Fibroblast of upper back skin (primary cell): ENCODE measurements around the gene LRRC28.

ENCODE experiments used
- DNase-seq: peaks from one replicate; pipeline ENCODE4 v3.0.0-alpha.2; 2013

LRRC28 gene

GRCh38 chr15:99424131-99424571 is 172.9 kb downstream of the LRRC28 start:
- no peak for DNase-seq

DNA sequence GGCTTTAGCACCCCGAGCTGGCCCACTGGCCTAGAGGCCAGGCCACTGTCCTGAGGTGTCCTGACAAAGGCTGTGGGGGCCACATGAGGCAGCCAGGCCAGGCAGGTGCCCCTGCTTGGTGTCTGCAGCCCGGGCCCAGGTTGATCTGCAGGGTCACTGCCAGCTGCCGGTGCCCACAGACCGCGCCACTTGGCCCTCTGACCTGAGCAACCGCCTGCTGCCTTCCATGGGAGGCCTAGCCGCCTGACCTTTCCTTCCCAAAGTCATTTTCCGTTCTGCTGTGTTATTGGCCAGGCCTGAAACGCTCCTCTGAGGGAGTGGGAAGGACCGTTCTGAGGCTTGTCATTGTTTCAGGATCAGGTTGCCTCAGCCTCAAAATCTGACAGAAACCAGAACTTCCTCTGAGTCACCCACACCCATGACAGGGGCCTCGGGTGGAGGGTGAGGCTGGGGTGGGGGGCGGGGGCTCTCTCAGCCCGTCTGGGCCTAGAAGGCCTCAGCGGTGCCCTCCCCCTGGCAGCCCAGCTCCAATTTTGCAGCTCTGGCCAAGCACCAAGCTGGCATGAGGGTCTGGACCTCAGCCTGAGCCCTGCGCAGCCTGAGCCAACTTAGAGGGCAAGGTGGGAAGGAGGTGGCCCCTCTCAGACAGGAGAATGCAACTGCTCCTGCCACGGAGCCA is 173.8 kb downstream of the LRRC28 start:
- peak; percentile 83 for DNase-seq

- DNase-seq, result peak; percentile 14
These were observed 174.5 kb downstream of the LRRC28 start for GRCh38 chr15:99425657-99426301.

GRCh38 chr15:99426431-99427105 is 175.3 kb downstream of the LRRC28 start:
- DNase-seq, result no peak

DNA sequence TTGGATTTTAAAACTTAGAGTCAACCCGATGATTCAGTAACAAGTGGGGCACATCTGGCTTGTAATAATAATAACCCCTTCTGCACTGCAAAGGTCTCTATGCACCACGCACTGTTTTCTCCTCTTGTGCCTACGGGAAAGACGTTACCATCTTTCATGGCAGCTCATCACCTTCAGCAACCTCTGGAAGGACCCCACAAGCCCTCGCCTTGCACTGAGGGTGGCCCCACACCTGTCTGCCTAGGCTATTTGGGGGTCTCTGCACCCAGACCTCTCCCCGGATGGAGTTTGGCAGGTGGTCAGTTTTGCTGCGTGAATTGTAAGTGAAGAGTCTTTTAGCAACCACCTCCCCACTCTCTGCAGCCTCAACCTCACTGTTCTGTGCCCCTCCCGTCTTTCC is 175.9 kb downstream of the LRRC28 start:
- no peak for DNase-seq

DNA sequence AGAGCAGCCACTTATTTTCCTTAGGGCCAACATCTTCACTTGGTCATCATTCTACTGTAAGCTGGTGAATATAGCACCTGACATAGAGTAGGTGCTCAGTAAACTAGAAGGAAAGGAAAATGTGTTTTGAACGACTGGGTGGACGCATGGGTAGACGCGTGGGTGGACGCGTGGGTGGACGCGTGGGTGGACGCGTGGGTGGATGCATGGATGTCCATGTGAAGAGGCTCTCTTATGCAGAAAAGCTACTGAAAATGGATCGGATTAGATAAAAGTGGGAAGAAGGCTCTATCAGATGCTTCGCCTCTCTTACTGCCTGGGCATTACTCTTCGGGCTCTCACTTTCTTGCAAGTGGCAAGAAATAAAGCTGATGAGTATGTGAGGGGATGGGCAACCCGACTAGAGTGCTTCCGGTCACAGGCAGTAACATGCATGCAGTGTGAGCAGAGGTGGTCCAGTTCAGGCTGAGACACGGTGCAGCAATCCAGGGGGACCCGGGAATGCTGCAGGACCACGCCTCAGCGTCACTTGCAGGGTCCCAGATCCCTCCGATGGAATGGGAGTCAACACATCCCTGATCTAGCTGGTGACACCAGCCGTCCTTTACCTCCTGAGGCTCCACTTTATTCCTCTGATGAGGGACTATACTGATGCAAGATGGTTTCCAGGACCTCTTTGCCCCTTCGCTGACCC is 176.5 kb downstream of the LRRC28 start:
- DNase-seq, result no peak

GRCh38 chr15:99429681-99430081 is 178.4 kb downstream of the LRRC28 start:
- no peak for DNase-seq

GRCh38 chr15:99430881-99431401 is 179.7 kb downstream of the LRRC28 start:
- no peak for DNase-seq

GRCh38 chr15:99431661-99432091 is 180.4 kb downstream of the LRRC28 start:
- no peak for DNase-seq

GRCh38 chr15:99432271-99433025 is 181.2 kb downstream of the LRRC28 start:
- DNase-seq, result no peak

DNA sequence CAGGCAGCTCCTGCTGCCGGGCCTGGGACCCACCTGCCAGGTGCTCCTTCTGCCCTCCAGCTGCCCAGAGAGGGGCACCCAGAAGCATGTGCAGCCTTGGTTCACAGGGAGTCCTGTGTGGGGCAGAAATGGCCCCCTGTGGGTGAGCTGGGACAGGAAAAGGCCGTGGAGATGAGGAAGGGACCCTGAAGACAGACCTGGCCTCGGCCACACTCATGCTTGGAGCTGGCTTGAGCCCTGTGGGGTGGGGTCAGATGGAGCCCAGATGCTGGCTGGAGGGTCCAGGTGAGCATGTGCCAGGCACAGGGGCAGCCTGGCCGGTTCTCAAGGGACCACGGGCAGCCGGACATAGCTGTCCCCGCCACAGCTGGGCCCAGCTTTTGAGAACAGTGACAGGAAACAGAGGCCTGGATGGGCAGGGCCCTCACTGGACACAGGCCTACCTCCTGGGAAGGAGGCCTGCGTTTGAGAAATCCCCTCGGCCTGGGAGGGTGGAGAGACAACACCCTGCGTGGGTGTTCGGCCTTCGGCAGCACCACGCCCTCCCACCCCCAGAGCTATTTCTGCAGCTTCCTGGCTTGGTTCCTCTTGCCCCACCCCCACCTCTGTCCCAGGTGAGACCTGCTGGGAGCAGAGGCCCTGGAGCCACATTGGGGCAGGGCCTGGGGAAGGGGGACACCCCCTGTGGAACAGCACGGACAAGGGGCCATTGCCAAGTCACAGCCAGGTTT is 181.9 kb downstream of the LRRC28 start:
- no peak for DNase-seq

DNA sequence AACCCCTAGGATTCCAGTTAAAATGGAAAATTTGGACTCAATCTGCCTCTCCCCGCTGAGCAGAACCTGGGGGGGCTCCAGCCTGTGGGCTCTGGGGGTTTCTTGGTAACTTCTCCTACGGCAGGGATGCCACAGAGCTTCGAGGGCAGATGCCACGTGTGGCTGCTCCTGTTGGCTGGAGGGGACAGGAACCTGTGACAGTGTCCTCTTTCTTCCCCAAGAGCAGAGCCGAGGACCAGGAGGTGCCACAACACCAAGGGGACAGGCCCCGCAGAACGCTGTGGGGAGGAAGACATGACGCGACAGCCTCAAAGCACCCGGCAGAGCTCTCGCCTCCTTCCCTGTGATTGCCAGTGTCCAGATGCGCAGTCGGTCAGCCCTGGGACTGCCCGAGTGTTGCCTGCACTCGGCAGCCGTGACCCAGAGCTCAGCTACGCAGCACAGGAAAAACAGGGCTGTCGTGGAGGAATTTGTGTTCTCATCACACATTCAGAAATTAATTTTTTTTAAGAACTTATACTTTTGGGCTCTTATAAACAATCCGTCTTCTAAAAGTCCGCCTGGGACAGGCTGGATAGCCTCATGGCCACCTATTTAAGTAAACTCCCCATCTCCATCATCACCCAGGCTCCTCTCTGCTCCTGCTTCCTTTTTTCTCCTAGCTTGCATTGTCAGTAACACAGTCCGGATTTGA is 182.6 kb downstream of the LRRC28 start:
- no peak for DNase-seq

GRCh38 chr15:99434506-99435112 is 183.3 kb downstream of the LRRC28 start:
- no peak for DNase-seq

DNA sequence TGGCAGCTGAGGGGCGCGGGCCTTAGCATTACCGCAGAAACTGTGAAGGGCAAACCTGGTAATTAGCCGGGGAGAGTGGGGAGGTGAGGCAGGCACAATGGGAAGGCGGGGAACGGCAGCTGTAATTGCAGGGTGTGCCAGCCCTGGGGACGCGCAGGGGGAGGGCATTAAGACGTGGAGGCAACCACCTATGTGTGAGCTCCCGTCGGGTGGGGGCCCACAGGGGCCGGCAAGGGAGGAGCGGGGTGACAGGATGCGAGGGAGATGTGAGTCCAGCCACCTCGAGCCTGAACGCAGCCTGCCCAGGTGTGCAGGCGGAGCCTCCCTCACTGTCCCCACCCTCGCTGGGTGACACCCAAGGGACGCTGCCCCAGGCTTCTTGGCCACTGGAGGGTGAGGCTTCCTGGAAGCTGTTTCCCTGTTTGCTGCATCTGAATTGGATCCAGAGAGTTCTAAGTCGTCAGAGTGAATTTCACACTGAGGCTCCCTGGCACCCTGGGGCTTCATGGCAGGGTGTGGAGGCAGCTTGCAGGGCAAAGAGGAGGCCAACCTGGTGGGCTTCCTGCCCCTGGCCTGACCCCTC is 183.9 kb downstream of the LRRC28 start:
- DNase-seq, result no peak

GRCh38 chr15:99435877-99436541 is 184.7 kb downstream of the LRRC28 start:
- no peak for DNase-seq

- DNase-seq, result no peak
These were observed 185.4 kb downstream of the LRRC28 start for GRCh38 chr15:99436542-99437314.

DNA sequence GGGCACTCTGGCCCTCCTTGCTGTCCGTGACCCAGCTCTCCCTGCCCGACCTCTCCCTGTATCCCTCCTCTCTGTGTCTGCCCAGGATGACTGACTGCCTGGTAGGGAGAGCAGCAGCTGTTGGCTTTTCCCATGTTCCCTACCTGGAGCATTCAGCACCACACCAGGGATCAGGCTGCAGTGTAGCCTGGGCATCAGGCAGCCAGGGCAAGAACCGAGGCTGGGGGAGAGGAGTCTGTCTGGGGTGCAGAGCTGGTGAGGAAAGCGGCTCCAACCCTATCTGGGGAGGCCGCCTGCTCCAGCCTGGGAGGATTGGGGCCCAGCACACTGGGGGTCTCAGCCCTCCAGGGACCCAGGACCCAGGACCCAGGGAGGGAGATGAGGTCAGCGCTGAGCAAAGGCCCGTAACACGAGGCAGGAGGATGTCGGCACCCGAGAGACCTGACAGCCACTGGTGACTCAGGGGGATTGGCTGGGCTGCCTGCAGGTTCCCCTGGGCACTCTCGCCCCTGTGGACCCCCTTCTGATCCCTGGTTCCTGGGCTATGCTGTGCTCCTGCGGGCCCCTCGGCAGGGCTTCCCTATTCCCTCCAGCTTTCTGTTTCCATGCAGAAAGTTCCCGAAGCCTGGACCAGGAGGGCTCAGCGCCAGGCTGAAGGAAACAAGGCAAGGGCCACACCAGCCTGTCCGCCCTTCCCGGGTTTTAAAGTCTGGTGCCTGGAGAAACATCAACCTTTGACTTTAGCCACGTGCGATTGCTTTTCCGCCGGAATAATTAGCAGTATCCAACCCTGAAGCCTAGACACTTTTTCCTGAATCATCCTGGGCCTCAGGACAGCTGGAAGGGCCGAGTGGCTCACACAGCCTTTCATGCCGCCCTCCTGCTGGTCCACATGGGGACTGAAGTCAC is 186.3 kb downstream of the LRRC28 start:
- no peak for DNase-seq

GRCh38 chr15:99438224-99438585 is 186.9 kb downstream of the LRRC28 start:
- no peak for DNase-seq
